Measurements from ENCODE around the gene TJP1.
A peak's percentile ranks its signal among the peaks of the same experiment; 100 is the strongest.
"Not testable (repeated sequence)": the region's sequence is repeated elsewhere in the genome, so short reads cannot be mapped to it uniquely, and the experiment has no call there.

TJP1 gene

DNA sequence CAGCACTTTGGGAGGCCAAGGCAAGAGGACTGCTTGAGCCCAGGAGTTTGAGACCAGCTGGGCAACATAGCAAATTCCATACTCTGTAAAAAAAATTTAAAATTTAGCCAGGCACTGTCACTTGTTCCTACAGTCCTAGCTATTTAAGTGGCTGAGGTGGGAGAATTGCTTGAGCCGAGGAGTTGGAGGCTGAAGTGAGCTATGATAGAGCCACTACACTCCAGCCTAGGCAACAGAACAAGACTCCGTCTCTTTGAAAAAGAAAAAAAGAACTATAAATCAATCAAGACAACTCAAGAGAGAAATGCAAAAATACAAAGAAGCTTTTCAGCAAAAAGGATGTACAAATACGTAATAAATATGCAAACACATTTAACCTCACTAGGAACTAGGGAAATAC, 78.8 kb downstream of the TJP1 start:
- TF ChIP-seq, protein P1, sequence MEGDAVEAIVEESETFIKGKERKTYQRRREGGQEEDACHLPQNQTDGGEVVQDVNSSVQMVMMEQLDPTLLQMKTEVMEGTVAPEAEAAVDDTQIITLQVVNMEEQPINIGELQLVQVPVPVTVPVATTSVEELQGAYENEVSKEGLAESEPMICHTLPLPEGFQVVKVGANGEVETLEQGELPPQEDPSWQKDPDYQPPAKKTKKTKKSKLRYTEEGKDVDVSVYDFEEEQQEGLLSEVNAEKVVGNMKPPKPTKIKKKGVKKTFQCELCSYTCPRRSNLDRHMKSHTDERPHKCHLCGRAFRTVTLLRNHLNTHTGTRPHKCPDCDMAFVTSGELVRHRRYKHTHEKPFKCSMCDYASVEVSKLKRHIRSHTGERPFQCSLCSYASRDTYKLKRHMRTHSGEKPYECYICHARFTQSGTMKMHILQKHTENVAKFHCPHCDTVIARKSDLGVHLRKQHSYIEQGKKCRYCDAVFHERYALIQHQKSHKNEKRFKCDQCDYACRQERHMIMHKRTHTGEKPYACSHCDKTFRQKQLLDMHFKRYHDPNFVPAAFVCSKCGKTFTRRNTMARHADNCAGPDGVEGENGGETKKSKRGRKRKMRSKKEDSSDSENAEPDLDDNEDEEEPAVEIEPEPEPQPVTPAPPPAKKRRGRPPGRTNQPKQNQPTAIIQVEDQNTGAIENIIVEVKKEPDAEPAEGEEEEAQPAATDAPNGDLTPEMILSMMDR (conservative IDR thresholded peaks at IDR 0.05; ENCODE audit: low read depth, low read length) = no peak
- DNase-seq (ENCODE audit: low read depth) = no peak
- H3K4me3 ChIP-seq (ENCODE audit: low read length) = no peak overlapping the region

DNA sequence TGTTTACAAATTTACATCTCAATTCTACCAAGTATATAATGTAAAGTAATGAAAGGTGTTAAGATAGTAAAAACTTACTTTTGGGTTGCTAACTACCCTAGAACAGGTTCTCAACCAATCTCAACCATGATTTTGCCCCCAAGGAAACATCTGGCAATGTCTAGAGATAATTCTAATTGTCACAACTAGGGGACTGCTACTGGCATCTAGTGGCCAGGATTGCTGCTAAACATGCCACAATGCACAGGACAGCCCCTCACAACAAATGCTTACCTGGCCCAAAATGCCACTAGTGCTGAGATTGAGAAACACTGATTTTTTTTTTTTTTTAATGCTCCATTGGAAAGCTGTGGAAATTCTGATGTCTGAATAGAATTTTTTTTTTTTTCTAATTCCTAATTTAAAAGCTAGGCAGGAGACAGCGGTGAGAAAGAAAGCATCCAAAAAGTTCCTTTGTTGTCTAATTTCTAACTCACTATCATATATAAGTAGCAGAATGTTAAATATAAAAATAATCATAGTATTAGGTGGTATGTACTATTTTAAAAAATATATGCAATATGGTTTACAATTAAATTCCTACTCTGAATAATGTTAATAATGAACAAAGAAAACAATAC, 81.5 kb downstream of the TJP1 start:
- DNase-seq (ENCODE audit: low read depth) = no peak
- H3K4me3 ChIP-seq (ENCODE audit: low read length) = no peak overlapping the region
- TF ChIP-seq, protein P1 (conservative IDR thresholded peaks at IDR 0.05; ENCODE audit: low read depth, low read length) = peak; percentile 43

DNA sequence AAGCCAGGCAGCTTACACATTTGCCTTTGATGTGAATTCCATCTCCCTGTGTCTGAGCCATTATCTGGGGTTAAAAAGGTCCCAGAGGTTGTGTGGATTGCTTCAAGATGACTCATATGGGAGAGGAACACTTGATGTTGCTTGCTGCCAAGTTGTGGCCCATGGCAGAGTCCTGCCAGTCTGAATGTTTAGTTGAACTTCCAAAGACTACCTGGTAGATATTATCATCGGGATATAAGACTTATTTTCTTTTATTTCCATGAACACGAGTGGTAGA, 85.6 kb downstream of the TJP1 start:
- no peak overlapping the region for H3K4me3 ChIP-seq (ENCODE audit: low read length)
- peak; percentile 58 for DNase-seq (ENCODE audit: low read depth)
- TF ChIP-seq, protein P1 (conservative IDR thresholded peaks at IDR 0.05; ENCODE audit: low read depth, low read length) = no peak

DNA sequence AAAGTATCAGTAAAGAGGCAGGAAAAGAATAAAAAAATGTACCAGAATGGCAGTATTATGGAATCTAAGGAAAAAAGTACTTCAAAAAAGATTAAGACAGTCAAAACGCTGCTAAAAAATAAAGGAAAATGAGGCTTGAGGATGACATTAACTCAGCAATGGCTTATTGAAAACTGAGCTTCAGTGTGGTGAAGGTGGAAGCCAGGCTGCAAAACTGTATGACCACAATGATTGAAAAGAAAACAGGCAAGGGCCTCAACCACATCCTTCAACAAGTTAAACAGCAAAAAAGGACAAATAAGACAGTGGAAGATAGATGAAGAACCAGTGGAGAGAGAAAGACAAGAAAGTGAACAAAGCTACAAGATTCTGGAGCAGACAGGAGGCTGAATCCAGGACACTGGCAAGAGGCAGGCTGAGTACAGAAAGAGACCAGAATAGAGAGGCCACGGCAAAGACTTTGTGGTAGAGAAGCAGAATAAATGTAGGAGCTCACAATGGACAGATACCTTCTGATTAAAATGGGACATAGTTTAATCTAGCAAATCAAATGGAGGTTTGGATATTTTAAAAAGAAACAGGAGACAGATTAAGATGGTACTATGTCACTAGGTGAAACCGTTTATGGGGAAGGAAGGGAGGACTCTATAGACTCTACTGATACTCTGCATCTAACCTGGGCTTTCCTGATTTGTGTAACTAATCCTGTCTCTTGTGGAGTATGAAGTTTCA, 86.1 kb downstream of the TJP1 start:
- H3K4me3 ChIP-seq (ENCODE audit: low read length) = no peak overlapping the region
- TF ChIP-seq, protein P1 (conservative IDR thresholded peaks at IDR 0.05; ENCODE audit: low read depth, low read length) = no peak
- DNase-seq (ENCODE audit: low read depth) = no peak

DNA sequence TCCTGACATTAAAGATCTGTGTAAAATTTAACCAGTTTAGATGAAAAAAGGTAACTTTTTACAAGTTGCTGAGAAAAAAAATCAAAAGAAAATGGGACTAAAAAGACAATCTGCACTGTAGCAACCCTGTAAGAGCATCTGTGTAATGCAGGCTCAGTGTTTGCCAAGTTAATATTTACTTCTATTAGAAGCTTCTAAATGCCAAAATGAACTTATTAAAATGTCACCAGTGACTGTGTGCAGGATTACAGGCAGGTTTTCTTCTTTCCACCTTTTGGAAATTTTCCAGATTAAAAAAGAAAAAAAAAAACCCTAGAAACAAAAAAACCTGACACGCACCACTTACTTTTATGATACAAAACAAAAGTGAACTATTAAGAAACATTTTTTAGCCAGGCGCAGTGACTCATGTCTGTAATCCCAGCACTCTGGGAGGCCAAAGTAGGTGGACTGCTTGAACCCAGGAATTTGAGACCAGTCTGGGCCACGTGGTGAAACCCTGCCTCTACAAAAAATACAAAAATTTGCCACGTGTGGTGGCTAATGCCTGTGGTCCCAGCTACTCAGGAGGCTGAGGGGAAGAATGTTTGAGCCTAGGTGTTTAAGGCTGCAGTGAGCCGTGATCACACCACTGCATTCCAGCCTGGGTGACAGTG, 87.2 kb downstream of the TJP1 start:
- H3K4me3 ChIP-seq (ENCODE audit: low read length) = no peak overlapping the region
- DNase-seq (ENCODE audit: low read depth) = peak; percentile 87
- TF ChIP-seq, protein P1 (conservative IDR thresholded peaks at IDR 0.05; ENCODE audit: low read depth, low read length) = no peak

DNA sequence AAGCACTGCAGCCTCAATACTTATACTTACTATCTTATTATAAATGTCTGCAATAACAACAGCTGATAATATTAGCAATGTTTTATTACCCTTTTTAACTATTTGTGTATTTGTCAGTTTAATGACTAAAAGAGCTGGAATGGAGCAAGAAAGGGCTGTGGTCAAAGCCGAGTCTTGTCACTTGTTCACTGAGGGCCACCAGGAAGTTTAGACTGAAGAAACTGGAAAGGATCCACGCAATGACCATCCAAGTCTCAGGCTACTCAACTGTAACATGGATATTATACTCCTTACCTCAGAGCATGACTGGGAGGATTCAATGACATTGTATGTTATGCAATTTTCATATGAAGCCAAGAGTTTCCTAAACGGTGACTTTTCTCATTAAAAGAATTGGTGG, 90.4 kb downstream of the TJP1 start:
- DNase-seq (ENCODE audit: low read depth) = no peak
- H3K4me3 ChIP-seq (ENCODE audit: low read length) = no peak overlapping the region
- TF ChIP-seq, protein P1 (conservative IDR thresholded peaks at IDR 0.05; ENCODE audit: low read depth, low read length) = no peak

DNA sequence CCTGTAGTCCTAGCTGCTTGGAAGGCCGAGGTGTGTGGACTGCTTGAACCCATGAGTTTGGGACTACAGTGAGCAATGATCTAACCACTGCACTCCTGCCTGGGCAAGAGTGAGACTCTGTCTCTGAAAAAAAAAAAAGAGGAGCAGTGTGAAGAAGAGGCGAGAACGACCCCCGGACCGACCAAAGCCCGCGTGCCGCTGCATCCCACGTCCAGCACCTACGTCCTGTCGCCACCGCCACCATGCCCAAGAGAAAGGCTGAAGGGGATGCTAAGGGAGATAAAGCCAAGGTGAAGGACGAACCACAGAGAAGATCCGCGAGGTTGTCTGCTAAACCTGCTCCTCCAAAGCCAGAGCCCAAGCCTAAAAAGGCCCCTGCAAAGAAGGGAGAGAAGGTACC, 91.8 kb downstream of the TJP1 start:
- H3K4me3 ChIP-seq (ENCODE audit: low read length); DNase-seq (ENCODE audit: low read depth): not testable (repeated sequence)

Measured in retinal pigment epithelial cell (primary cell).